Cardiac fibroblast (primary cell): ENCODE data around the gene MAGI1.
A peak's percentile ranks its signal among the peaks of the same experiment; 100 is the strongest.

Source experiments
- DNase-seq, 2 donors: peaks; one replicate each; pipeline versions ENCODE4 v3.0.0 to v3.0.0-alpha.2; 2010; ENCODE audit warnings: low read depth in 2 of 2
- H3K4me3 ChIP-seq, 2 donors: replicated peaks in 1 of 2; 1 replicate in 1 of 2; 2 replicates in 1 of 2; pipeline ENCODE4 v1.5.1; 2011; ENCODE audit warnings: low read depth in 2 of 2, low read length in 2 of 2, mild to moderate bottlenecking in 2 of 2, moderate library complexity in 1 of 2
- CTCF ChIP-seq: IDR thresholded peaks from one replicate; pipeline ENCODE4 v1.5.1; 2011; ENCODE audit warnings: low read depth, mild to moderate bottlenecking, low read length, inconsistent platforms

Gene MAGI1

GRCh38 chr3:65811086-65811761, 227.5 kb downstream of the MAGI1 start:
- no peak overlapping the region for H3K4me3 ChIP-seq
- no peak for TF ChIP-seq CTCF
- peak; percentile 69 to 74 for DNase-seq

- H3K4me3 ChIP-seq: no peak overlapping the region
- DNase-seq: no peak
- TF ChIP-seq CTCF: no peak
These were observed 228.4 kb downstream of the MAGI1 start for GRCh38 chr3:65810302-65810701.

GRCh38 chr3:65809641-65810150, 229.0 kb downstream of the MAGI1 start:
- no peak for DNase-seq
- TF ChIP-seq CTCF: no peak
- H3K4me3 ChIP-seq: no peak overlapping the region

GRCh38 chr3:65808824-65809223, 229.9 kb downstream of the MAGI1 start:
- H3K4me3 ChIP-seq: no peak overlapping the region
- TF ChIP-seq CTCF: no peak
- DNase-seq: no peak

GRCh38 chr3:65808407-65808806, 230.3 kb downstream of the MAGI1 start:
- no peak for TF ChIP-seq CTCF
- DNase-seq: no peak
- no peak overlapping the region for H3K4me3 ChIP-seq

DNA sequence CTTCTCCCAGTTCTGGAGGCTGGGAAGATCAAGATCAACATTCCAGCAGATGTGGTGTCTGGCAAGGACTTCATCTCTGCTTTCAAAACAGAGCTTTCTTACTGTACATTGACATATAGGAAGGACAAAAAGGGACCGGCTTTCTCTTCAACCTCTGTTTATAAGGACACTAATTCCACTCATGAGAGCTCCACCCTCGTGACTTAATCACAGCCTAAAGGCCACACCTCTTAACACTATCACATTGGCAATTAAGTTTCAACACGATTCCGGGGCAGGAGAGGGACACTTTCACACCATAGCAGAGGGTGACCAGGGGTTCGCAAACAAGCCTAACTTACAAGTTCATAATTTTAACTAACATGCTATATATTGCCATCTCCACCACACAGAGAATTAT, 231.5 kb downstream of the MAGI1 start:
- no peak overlapping the region for H3K4me3 ChIP-seq
- TF ChIP-seq CTCF: no peak
- no peak for DNase-seq

- DNase-seq: no peak
- TF ChIP-seq CTCF: no peak
- no peak overlapping the region for H3K4me3 ChIP-seq
These were observed 232.1 kb downstream of the MAGI1 start for GRCh38 chr3:65806600-65806999.
